ENCODE measurements around the gene BLOC1S1. TPM values are rescaled to one million over a fixed set of nuclear protein-coding genes. Genes with fewer than 3 reads are reported as not detected.

The BLOC1S1 gene
- total and polyA plus RNA-seq, 9 of the 15 experiments (the other 6 are each of a cell fraction or from before 2014, with no cell fraction given): 75.2 to 161 (median 98.8) TPM

- ATAC-seq (no peak), DNase-seq (ENCODE audit: extremely low read depth in 1 of 4, low spot score in 3 of 4) (no peak), FAIRE-seq (no peak)
- CTCF ChIA-PET (ENCODE audit: low intra/inter-chr PET ratio): interaction anchor here (1.2 kb wide), 1 partner anchor 531 kb away, joined by 4 read pairs; no protein-coding TSS in a partner anchor
- POLR2A ChIA-PET: interaction anchor here (0.6 to 1.7 kb wide), 3 partner anchors 9 to 293 kb away, joined by 4 to 8 read pairs (median 6); partner anchors contain the start of gene CD63
- no peak within 1 kb of the TSS for H3K4me2 ChIP-seq (ENCODE audit: insufficient read depth, low read length)
- H3K9ac ChIP-seq (ENCODE audit: insufficient read depth in 1 of 2, low read depth in 2 of 2, low read length in 2 of 2): peak within 1 kb of the TSS in 1 of 2 experiments; percentile 53; a peak in 1 of 4 replicates
- no peaks in the 10 kb centered on the region for H3K27me3 ChIP-seq (ENCODE audit: control insufficient read depth in 2 of 2, insufficient read depth in 2 of 2, low read length in 2 of 2)
- no peak within 1 kb of the TSS for H3K27ac ChIP-seq (ENCODE audit: extremely low read depth, low read depth, low read length)
- TF ChIP-seq ATF1 (CRISPR knock-in tag; IDR thresholded peaks at IDR 0.05) (no peak), ATF1 (tag; IDR thresholded peaks at IDR 0.05) (no peak), TEAD4 (IDR thresholded peaks at IDR 0.05; ENCODE audit: low read length) (no peak), TEAD4 (CRISPR knock-in tag; IDR thresholded peaks at IDR 0.05; ENCODE audit: borderline replicate concordance) (no peak), CCNT2 (IDR thresholded peaks at IDR 0.05; ENCODE audit: borderline replicate concordance, extremely low read depth, insufficient read length, low read depth, low read length) (no peak)
- H4K20me1 ChIP-seq (replicated peaks; ENCODE audit: control insufficient read depth, insufficient read depth, low read length): peaks cover 8% of the 10 kb centered on the region; the same call in 1 of the 2 replicates
- intact Hi-C loops (cut with micrococcal nuclease): no loop called here
- peaks cover 20% of the 10 kb centered on the region; the same call in 2 of the 3 replicates for H3K36me3 ChIP-seq (ENCODE audit: control insufficient read depth, insufficient read depth, low read length)
- no peaks in the 10 kb centered on the region for H3K9me3 ChIP-seq (replicated peaks; ENCODE audit: control insufficient read depth, insufficient read depth, low read depth, low read length)
- H3K79me2 ChIP-seq (ENCODE audit: control insufficient read depth, insufficient read depth, low read length): peaks cover 6% of the 10 kb centered on the region; the same call in 2 of the 3 replicates
- no peak within 1 kb of the TSS for H2AFZ ChIP-seq (ENCODE audit: low read depth, low read length)
- BruUV-seq (replicated peaks): no TSS peak
- H3K4me3 ChIP-seq: no peak within 1 kb of the TSS
- no peaks in the 10 kb centered on the region for H3K9me1 ChIP-seq (ENCODE audit: control insufficient read depth, insufficient read depth, low read length)
- 87% methylated on average over 6 of the region's 6 CpGs for WGBS (ENCODE audit: insufficient coverage, low coverage, missing lambda C conversion rate)
- in situ Hi-C loops (cut with MboI): no loop called here
- H3K4me1 ChIP-seq (replicated peaks in 1 of 2; ENCODE audit: control insufficient read depth in 2 of 2, insufficient read depth in 2 of 2, low read length in 2 of 2): peaks cover 18 to 29% of the 10 kb centered on the region in 2 experiments; a peak in 4 of 5 replicates
Observed at GRCh38 chr12:55720071-55720564, 4.3 kb downstream of the BLOC1S1 start, which contains the start of gene RDH5. Gene RDH5 (plus strand): TSS chr12:55720393. CDS start chr12:55721185, 792 bp downstream.
